ENCODE measurements around the gene ARPC1A. TPM values are rescaled to one million over a fixed set of nuclear protein-coding genes. Genes with fewer than 3 reads are reported as not detected.
"Not testable (repeated sequence)": the region's sequence is repeated elsewhere in the genome, so short reads cannot be mapped to it uniquely, and the experiment has no call there.

The ARPC1A gene
- total RNA-seq, 4 donors from 2014 or later: 75.0 to 112 (median 98.3) TPM

DNA sequence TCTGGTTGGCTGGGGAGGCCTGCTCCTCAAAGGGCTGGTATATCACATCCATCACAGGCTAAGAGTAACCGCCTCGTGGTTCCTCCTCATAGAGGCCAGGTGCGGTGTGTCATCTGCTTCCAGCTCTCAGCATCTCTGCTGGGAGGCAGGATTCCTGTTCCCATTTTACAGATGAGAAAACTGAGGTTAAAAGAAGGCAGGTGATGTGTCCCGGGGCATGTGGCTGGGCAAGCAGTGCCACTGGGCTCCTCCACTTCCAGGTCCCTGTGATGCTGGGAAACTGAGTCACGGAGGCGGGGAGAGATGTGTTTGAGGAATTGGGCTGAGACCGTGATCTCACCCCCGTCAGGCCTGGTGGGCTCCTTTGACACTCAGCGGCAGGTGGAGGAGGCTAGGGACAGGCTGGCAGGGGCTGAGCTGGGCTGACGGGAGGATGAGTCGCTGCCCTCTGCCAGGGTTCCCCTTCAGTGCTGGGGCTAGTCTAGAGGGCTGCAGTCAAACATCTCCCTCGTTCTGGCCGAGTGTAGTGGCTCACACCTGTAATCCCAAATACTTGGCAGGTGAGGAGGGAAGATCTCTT, 58.2 kb downstream of the ARPC1A start:
- ATAC-seq: no peak
- TF ChIP-seq, protein P1, sequence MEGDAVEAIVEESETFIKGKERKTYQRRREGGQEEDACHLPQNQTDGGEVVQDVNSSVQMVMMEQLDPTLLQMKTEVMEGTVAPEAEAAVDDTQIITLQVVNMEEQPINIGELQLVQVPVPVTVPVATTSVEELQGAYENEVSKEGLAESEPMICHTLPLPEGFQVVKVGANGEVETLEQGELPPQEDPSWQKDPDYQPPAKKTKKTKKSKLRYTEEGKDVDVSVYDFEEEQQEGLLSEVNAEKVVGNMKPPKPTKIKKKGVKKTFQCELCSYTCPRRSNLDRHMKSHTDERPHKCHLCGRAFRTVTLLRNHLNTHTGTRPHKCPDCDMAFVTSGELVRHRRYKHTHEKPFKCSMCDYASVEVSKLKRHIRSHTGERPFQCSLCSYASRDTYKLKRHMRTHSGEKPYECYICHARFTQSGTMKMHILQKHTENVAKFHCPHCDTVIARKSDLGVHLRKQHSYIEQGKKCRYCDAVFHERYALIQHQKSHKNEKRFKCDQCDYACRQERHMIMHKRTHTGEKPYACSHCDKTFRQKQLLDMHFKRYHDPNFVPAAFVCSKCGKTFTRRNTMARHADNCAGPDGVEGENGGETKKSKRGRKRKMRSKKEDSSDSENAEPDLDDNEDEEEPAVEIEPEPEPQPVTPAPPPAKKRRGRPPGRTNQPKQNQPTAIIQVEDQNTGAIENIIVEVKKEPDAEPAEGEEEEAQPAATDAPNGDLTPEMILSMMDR (IDR thresholded peaks at IDR 0.05): no peak
- TF ChIP-seq EP300 (IDR thresholded peaks at IDR 0.05) (no peak), POLR2A (IDR thresholded peaks at IDR 0.05) (no peak), POLR2AphosphoS5 (IDR thresholded peaks at IDR 0.05) (no peak)
- no peak overlapping the region for H3K4me3 ChIP-seq
- peaks cover 0 to 45% of the 10 kb centered on the region in 2 donors for H3K36me3 ChIP-seq
- no peaks in the 10 kb centered on the region for H3K27me3 ChIP-seq
- 100% methylated on average over 1 of the region's 13 CpGs; no CpG with 5 or more reads in 1 of the 2 donors for WGBS, 2 donors (ENCODE audit: low coverage in 1 of 2)
- H3K27ac ChIP-seq: no peak overlapping the region
- H3K9me3 ChIP-seq: no peaks in the 10 kb centered on the region
- peaks cover 0 to 33% (median 25%) of the 10 kb centered on the region in 3 donors for H3K4me1 ChIP-seq

DNA sequence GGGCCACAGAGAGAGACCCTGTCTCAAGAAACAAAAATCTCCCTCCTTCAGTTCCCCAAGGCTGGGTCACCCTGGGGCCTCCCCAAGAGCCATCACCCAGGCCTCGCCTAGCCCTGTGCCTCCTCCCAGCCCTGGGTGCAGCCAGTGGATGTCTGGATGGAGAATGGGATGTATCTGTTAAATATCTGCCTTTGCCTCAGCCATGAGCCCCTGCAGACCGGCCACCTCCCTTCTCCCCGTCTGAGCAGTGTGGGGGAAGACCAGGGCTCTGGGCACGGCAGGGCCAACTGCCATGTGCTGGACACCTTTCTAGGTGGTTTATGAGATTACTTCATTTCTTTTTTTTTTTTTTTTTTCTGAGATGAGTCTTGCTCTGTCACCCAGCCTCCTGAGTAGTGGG, 58.8 kb downstream of the ARPC1A start:
- TF ChIP-seq POLR2A (IDR thresholded peaks at IDR 0.05) (no peak), EP300 (IDR thresholded peaks at IDR 0.05) (no peak), POLR2AphosphoS5 (IDR thresholded peaks at IDR 0.05) (no peak)
- TF ChIP-seq, protein P1 (IDR thresholded peaks at IDR 0.05): no peak
- H3K9me3 ChIP-seq: no peaks in the 10 kb centered on the region
- WGBS, 2 donors (ENCODE audit: low coverage in 1 of 2): 100% methylated on average over 1 of the region's 4 CpGs; no CpG with 5 or more reads in 1 of the 2 donors
- no peak overlapping the region for H3K4me3 ChIP-seq
- no peak overlapping the region for H3K27ac ChIP-seq
- no peak for ATAC-seq
- no peaks in the 10 kb centered on the region for H3K27me3 ChIP-seq
- H3K36me3 ChIP-seq: peaks cover 0 to 52% of the 10 kb centered on the region in 2 donors
- peaks cover 0 to 27% (median 23%) of the 10 kb centered on the region in 3 donors for H3K4me1 ChIP-seq

DNA sequence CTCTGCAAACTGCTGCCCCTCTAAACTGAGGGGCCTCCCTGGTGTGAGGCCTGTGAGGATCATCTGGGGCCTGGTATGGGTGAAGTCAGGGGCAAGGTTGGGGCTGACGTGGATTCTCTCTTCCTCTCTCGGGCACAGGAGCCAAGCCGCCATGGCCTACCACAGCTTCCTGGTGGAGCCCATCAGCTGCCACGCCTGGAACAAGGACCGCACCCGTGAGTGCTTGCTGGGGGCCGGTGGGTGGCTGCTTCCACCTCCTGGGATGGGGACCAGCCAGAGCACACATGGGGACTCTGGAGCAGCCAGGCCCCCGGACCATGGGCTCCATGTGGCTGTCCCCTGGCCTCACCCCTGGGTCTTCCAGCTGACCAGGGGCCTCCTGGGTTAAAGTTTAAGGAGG, 59.9 kb downstream of the ARPC1A start:
- Histone ChIP-seq H3K4me3 (no peak overlapping the region), H3K4me1 (peaks cover 0 to 16% (median 13%) of the 10 kb centered on the region in 3 donors), H3K27me3 (no peaks in the 10 kb centered on the region), H3K36me3 (peaks cover 0 to 62% of the 10 kb centered on the region in 2 donors), H3K27ac (peak overlapping the region in 1 of 4 donors; percentile 25), H3K9me3 (no peaks in the 10 kb centered on the region)
- ATAC-seq: peak; percentile 18
- no peak for TF ChIP-seq POLR2A (IDR thresholded peaks at IDR 0.05)
- 94% methylated on average over 3 of the region's 8 CpGs; no CpG with 5 or more reads in 1 of the 2 donors for WGBS, 2 donors (ENCODE audit: low coverage in 1 of 2)

DNA sequence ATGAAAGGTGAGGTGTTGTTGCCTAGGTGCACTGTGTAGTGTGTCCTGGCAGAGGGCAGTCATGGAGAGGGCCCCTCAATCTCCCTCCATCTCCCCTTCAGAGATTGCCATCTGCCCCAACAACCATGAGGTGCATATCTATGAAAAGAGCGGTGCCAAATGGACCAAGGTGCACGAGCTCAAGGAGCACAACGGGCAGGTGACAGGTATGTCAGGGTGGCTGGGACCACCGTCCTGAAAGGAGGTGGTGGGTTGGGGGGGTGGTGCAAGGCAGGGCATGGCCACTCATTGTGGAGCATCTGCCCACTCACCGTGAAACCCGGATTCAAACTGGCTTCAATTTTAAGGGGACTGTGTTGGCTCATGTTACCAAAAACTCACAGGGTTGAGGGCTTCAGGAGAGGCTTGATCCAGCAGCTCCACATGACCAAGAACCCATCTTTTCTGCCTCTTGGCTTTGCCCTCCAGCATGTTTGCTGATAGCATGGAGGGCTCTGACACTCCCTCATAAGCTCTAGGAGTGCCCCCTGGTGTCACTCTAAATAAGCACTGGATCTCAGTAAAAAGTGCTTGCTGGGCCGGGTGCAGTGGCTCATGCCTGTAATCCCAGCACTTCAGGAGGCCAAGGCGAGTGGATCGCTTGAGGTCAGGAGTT, 61.0 kb downstream of the ARPC1A start:
- Histone ChIP-seq H3K9me3 (no peaks in the 10 kb centered on the region), H3K36me3 (peaks cover 0 to 74% of the 10 kb centered on the region in 2 donors), H3K4me1 (peaks cover 0 to 5% (median 1%) of the 10 kb centered on the region in 3 donors), H3K27me3 (no peaks in the 10 kb centered on the region), H3K27ac (no peak overlapping the region), H3K4me3 (no peak overlapping the region)
- no peak for ATAC-seq
- WGBS, 2 donors (ENCODE audit: low coverage in 1 of 2): 100% methylated on average over 4 of the region's 9 CpGs; no CpG with 5 or more reads in 1 of the 2 donors
- TF ChIP-seq POLR2A (IDR thresholded peaks at IDR 0.05): no peak
- TF ChIP-seq, protein P1 (IDR thresholded peaks at IDR 0.05): peak in 1 of 4 experiments; percentile 23

- H3K4me1 ChIP-seq, H3K27me3 ChIP-seq, ATAC-seq, H3K4me3 ChIP-seq, H3K27ac ChIP-seq, H3K9me3 ChIP-seq: not testable (repeated sequence)
- WGBS, 2 donors (ENCODE audit: low coverage in 1 of 2): 98 to 100% methylated on average over 2 to 6 of the region's 14 CpGs
- peaks cover 0 to 79% of the 10 kb centered on the region in 2 donors for H3K36me3 ChIP-seq
Measured at GRCh38 chr7:99387239-99387635, 61.5 kb downstream of the ARPC1A start.

DNA sequence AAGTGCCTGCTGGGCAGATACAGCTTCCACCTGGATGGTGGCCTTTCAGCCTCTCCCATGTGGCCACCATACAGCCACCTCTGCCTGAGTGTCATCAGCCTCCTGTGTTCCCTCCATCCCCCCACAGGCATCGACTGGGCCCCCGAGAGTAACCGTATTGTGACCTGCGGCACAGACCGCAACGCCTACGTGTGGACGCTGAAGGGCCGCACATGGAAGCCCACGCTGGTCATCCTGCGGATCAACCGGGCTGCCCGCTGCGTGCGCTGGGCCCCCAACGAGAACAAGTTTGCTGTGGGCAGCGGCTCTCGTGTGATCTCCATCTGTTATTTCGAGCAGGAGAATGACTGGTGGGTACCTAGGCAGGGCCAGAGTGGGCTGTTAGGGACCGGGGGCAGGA, 62.2 kb downstream of the ARPC1A start:
- H3K36me3 ChIP-seq: peaks cover 0 to 79% of the 10 kb centered on the region in 2 donors
- H3K9me3 ChIP-seq: no peaks in the 10 kb centered on the region
- no peak overlapping the region for H3K4me3 ChIP-seq
- no peak for TF ChIP-seq POLR2AphosphoS5 (IDR thresholded peaks at IDR 0.05)
- no peak for ATAC-seq
- H3K27ac ChIP-seq: no peak overlapping the region
- H3K27me3 ChIP-seq: no peaks in the 10 kb centered on the region
- peaks cover 0 to 12% (median 6%) of the 10 kb centered on the region in 3 donors for H3K4me1 ChIP-seq
- WGBS, 2 donors (ENCODE audit: low coverage in 1 of 2): 100% methylated on average over 1 of the region's 20 CpGs; no CpG with 5 or more reads in 1 of the 2 donors
